ENCODE results near the gene HES7.
"Not testable (repeated sequence)": the region's sequence is repeated elsewhere in the genome, so short reads cannot be mapped to it uniquely, and the experiment has no call there.

The HES7 gene

DNA sequence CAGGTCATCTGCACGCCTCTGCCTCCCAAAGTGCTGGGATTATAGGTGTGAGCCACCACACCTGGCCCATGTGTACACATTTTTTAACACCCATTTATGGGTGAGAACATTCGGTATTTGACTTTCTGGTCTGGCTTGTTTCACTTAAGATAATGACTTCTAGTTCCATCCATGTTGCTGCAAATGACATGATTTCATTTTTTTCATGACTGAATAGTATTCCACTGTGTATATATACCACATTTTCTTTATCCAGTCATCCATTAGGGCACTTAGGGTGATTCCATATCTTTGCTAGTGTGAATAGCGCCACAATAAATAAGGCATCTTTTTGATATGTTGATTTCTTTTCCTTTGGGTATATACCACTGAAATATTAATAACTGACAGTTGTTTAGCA is 42.0 kb downstream of the HES7 start:
- peaks cover 5% of the 10 kb centered on the region for H3K4me1 ChIP-seq (ENCODE audit: insufficient read depth, low read length)
- peaks cover 17 to 56% of the 10 kb centered on the region in 2 donors for H3K27me3 ChIP-seq (ENCODE audit: control insufficient read depth in 1 of 2, insufficient read depth in 2 of 2, low read length in 2 of 2)
- H3K36me3 ChIP-seq (ENCODE audit: insufficient read depth, low read length) = no peaks in the 10 kb centered on the region
- no peaks in the 10 kb centered on the region for H3K9me3 ChIP-seq (ENCODE audit: low read length)
- no peak overlapping the region for H3K4me3 ChIP-seq (ENCODE audit: low read depth in 1 of 2, low read length in 2 of 2)
- no peak overlapping the region for H3K9ac ChIP-seq (ENCODE audit: low read length)
- H3K27ac ChIP-seq (ENCODE audit: low read depth, low read length) = no peak overlapping the region

DNA sequence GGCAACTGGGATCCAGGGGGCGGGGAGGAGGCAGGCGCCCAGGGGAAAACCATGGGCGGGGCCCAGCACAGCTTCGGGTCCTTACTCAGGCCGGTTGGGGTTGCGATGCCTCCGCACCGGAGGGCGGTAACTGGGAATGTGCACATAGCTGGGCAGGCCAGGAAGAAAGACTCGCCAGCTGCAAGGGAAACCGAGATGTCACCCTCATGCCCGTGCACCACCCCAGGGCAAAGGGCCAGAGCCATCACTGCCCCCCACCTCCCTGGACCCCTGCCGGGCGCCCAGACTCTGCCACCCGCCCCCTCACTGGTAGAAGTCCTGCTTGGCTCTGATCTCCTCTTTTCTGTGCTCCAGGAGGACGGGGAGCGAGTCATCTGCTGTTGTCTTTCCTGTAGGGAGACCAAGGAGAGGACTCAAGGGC is 43.1 kb downstream of the HES7 start:
- Histone ChIP-seq H3K27ac (ENCODE audit: low read depth, low read length) (no peak overlapping the region), H3K4me3 (ENCODE audit: low read depth in 1 of 2, low read length in 2 of 2) (no peak overlapping the region), H3K9me3 (ENCODE audit: low read length) (no peaks in the 10 kb centered on the region), H3K4me1 (ENCODE audit: insufficient read depth, low read length) (peaks cover 5% of the 10 kb centered on the region), H3K36me3 (ENCODE audit: insufficient read depth, low read length) (no peaks in the 10 kb centered on the region), H3K27me3 (ENCODE audit: control insufficient read depth in 1 of 2, insufficient read depth in 2 of 2, low read length in 2 of 2) (peaks cover 21 to 64% of the 10 kb centered on the region in 2 donors), H3K9ac (ENCODE audit: low read length) (no peak overlapping the region)

DNA sequence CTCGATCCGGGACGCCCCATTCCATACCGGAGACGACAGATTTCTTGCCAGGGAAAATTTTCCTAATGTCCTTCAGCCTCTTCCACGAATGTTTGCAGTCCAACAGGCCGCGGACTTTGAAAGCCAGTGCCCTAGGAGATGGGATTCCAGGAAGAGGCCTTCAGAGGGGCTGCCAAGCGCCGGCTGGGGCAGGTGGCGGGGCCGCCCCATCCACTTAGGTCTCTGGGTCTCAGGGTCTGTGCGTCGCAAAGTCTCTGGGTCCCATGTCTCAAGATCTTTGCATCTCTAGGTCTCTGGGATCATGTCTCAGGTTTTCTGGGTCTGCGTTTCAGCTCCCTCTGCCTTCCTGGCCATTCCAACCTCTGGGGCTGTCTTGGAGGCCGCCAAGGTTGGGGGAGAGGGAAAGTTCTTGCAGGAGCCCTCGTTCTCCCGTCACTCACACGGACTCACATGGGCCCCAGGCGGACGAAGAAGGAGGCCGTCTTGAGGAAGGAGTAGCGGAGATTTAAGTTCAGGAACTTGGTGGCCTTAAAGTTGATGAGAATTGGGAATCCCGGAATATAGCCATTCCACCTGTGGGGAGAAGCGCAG is 43.6 kb downstream of the HES7 start:
- Histone ChIP-seq H3K4me1 (ENCODE audit: insufficient read depth, low read length) (peaks cover 5% of the 10 kb centered on the region), H3K9ac (ENCODE audit: low read length) (no peak overlapping the region), H3K27me3 (ENCODE audit: control insufficient read depth in 1 of 2, insufficient read depth in 2 of 2, low read length in 2 of 2) (peaks cover 26 to 65% of the 10 kb centered on the region in 2 donors), H3K36me3 (ENCODE audit: insufficient read depth, low read length) (no peaks in the 10 kb centered on the region), H3K4me3 (ENCODE audit: low read depth in 1 of 2, low read length in 2 of 2) (peak overlapping the region in 1 of 2 donors; percentile 55), H3K9me3 (ENCODE audit: low read length) (no peaks in the 10 kb centered on the region), H3K27ac (ENCODE audit: low read depth, low read length) (no peak overlapping the region)

DNA sequence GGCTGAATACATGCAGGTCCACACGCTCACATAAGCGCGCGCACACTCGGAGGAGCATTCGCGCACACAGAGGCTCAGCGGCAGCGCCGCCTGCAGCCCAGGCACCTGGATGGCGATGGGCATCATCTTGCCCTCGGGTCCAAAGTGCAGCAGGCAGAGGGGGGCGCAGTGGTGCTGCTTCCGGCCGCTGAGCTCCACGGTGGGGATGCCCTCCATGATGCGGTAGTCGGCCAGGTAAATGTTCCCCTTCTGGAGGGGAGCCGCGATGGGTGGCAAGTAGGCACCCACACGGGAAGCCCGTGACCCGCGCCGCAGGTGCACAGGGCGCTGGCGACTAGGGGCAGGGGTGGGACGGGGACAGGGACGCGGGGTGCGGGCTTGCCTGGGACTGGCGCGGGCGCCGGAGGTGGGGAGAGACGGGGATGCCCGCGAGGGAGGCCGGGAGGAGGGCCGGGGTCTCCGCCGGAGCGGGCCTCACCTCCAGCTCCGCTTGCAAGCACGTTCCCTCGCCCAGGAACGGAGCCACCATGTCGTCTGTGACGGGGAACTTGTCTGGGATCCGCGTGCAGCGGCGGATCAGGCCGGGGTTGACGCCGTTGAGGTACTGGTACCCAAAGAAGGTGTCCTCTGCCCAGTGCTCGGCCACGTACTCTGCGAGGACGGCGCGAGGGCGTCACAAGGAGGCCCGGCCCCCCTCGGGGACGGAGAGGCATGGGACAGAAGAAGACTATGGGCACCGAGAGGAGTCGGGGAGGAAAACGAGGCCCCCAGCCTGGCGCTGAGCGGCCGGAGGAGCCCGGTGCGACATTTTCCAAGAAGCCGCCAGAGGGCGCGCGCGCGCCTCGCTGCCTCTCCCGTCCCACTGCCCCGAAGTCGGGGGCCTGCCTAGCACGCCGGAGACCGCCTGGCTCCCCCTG is 44.4 kb downstream of the HES7 start:
- Histone ChIP-seq H3K9me3 (ENCODE audit: low read length) (no peaks in the 10 kb centered on the region), H3K36me3 (ENCODE audit: insufficient read depth, low read length) (no peaks in the 10 kb centered on the region), H3K4me1 (ENCODE audit: insufficient read depth, low read length) (peaks cover 5% of the 10 kb centered on the region), H3K27ac (ENCODE audit: low read depth, low read length) (no peak overlapping the region), H3K27me3 (ENCODE audit: control insufficient read depth in 1 of 2, insufficient read depth in 2 of 2, low read length in 2 of 2) (peaks cover 34 to 70% of the 10 kb centered on the region in 2 donors), H3K9ac (ENCODE audit: low read length) (no peak overlapping the region), H3K4me3 (ENCODE audit: low read depth in 1 of 2, low read length in 2 of 2) (peak overlapping the region; percentile 42 to 55)

DNA sequence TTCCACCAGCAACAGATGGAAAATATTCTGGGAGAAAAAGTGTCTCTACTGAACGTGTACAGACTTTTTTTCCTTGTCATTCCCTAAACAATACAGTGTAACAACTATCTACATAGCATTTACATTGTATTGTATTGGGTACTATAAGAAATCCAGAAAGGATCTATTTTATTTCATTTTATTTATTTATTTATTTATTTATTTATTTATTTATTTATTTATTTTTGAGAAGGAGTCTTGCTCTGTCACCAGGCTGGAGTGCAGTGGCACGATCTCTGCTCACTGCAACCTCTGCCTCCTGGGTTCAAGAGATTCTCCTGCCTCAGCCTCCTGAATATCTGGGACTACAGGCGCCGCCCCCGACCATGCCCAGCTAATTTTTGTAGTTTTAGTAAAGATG is 46.0 kb downstream of the HES7 start:
- H3K4me3 ChIP-seq (ENCODE audit: low read depth in 1 of 2, low read length in 2 of 2); H3K9ac ChIP-seq (ENCODE audit: low read length); H3K36me3 ChIP-seq (ENCODE audit: insufficient read depth, low read length); H3K27ac ChIP-seq (ENCODE audit: low read depth, low read length); H3K9me3 ChIP-seq (ENCODE audit: low read length): not testable (repeated sequence)
- peaks cover 50 to 81% of the 10 kb centered on the region in 2 donors for H3K27me3 ChIP-seq (ENCODE audit: control insufficient read depth in 1 of 2, insufficient read depth in 2 of 2, low read length in 2 of 2)
- H3K4me1 ChIP-seq (ENCODE audit: insufficient read depth, low read length) = peaks cover 16% of the 10 kb centered on the region

DNA sequence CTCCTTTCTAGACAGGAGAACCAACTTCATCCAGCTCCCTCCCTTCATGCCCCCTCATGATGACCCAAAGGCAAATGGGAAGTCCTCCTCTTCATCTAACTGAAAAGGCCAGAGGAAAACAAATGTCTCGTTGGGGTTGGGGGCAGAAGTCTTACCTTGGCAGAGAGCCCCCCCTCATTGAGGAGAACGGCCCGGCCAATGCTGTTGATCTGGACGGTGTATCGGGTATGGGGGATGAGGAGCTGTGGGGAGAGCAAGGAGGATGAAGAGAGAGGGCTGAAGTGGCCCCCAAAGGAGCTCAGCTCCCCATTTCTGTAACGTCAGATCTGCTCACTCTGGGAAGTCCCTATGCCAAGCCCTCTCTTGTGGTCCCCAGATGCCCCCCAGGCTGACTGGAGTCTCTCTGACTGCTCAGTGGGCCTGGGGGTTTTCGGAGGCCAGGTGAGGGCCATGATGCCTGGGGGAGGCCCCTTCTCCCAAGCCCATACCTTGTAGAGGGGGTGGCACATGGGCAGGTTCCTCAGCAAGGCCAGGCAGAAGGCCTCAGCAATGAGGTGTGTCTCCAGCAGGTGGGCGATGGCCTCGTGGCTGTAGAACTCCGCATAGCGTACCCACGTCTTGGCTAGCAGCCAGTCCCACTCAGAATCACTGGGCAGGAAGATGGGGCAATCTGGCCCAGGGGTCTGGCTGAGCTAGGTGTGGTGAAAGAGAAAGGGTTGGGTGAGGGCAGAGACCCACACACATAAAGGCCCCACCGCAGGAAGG is 47.2 kb downstream of the HES7 start:
- Histone ChIP-seq H3K27me3 (ENCODE audit: control insufficient read depth in 1 of 2, insufficient read depth in 2 of 2, low read length in 2 of 2) (peaks cover 58 to 94% of the 10 kb centered on the region in 2 donors), H3K4me1 (ENCODE audit: insufficient read depth, low read length) (peaks cover 19% of the 10 kb centered on the region), H3K9me3 (ENCODE audit: low read length) (no peaks in the 10 kb centered on the region), H3K27ac (ENCODE audit: low read depth, low read length) (no peak overlapping the region), H3K4me3 (ENCODE audit: low read depth in 1 of 2, low read length in 2 of 2) (no peak overlapping the region), H3K9ac (ENCODE audit: low read length) (no peak overlapping the region), H3K36me3 (ENCODE audit: insufficient read depth, low read length) (no peaks in the 10 kb centered on the region)

DNA sequence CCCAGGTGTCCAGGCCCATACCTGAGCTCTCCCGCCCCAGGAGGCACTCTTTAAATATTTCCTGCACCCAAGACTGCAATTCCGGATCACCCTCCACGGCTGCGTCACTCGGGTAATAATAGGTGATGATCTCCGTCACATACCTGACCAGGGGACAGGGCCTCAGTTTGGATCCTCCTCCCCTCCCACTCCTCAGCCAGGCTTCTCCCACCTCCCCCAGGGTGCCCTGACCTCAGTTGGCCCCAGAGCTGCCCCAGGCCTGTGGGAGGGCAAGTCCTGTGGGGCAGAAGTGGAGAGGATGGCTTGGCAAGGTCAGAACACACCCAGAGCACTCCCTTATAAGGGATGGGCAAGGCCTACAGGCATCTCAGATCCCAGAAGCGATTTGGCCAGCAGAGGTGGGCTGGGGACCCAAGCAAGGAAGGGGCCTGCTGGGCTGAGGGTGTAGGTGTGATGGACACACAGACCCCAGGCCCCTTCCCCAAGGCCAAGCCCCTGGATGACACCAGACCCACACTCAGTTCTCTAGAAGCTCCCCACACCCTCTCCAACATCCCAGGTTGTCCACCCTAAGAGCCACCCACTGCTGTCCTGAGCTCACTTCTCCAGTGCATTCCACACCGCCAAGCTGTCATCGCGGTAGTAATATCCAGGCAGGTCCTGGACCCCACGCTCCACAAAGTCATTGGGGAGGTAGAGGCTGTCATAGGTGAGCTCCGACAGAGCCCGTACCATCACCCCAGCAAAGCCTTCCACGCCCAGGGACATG is 48.1 kb downstream of the HES7 start:
- H3K4me3 ChIP-seq (ENCODE audit: low read depth in 1 of 2, low read length in 2 of 2) = no peak overlapping the region
- H3K27ac ChIP-seq (ENCODE audit: low read depth, low read length) = no peak overlapping the region
- H3K27me3 ChIP-seq (ENCODE audit: control insufficient read depth in 1 of 2, insufficient read depth in 2 of 2, low read length in 2 of 2) = peaks cover 59 to 91% of the 10 kb centered on the region in 2 donors
- H3K36me3 ChIP-seq (ENCODE audit: insufficient read depth, low read length) = no peaks in the 10 kb centered on the region
- H3K4me1 ChIP-seq (ENCODE audit: insufficient read depth, low read length) = peaks cover 19% of the 10 kb centered on the region
- no peaks in the 10 kb centered on the region for H3K9me3 ChIP-seq (ENCODE audit: low read length)
- no peak overlapping the region for H3K9ac ChIP-seq (ENCODE audit: low read length)

GRCh38 chr17:8075081-8075480 is 48.8 kb downstream of the HES7 start:
- no peak overlapping the region for H3K4me3 ChIP-seq (ENCODE audit: low read depth in 1 of 2, low read length in 2 of 2)
- no peak overlapping the region for H3K9ac ChIP-seq (ENCODE audit: low read length)
- no peaks in the 10 kb centered on the region for H3K9me3 ChIP-seq (ENCODE audit: low read length)
- peaks cover 16% of the 10 kb centered on the region for H3K4me1 ChIP-seq (ENCODE audit: insufficient read depth, low read length)
- H3K36me3 ChIP-seq (ENCODE audit: insufficient read depth, low read length) = no peaks in the 10 kb centered on the region
- peaks cover 53 to 84% of the 10 kb centered on the region in 2 donors for H3K27me3 ChIP-seq (ENCODE audit: control insufficient read depth in 1 of 2, insufficient read depth in 2 of 2, low read length in 2 of 2)
- H3K27ac ChIP-seq (ENCODE audit: low read depth, low read length) = no peak overlapping the region

DNA sequence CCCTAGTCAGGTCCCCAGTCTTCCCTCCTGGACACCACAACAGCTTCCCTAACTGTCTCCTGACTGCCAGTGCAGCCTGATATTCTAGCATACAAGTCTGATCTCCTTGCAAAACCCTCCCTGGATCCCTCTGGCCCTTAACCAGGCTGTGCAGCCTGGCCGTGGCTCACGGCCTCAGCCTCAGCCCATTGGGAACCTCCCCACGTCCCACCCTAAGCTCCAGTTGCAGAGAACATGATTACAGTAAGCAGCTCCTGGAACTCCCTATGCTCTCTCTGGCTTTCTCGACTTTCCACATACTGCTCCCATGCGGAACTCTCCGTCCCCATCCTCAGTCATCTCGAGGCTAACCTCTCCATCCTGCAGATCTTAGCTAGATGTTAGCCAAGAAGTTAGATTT is 49.4 kb downstream of the HES7 start:
- peaks cover 53 to 81% of the 10 kb centered on the region in 2 donors for H3K27me3 ChIP-seq (ENCODE audit: control insufficient read depth in 1 of 2, insufficient read depth in 2 of 2, low read length in 2 of 2)
- no peaks in the 10 kb centered on the region for H3K36me3 ChIP-seq (ENCODE audit: insufficient read depth, low read length)
- H3K27ac ChIP-seq (ENCODE audit: low read depth, low read length) = no peak overlapping the region
- peaks cover 15% of the 10 kb centered on the region for H3K4me1 ChIP-seq (ENCODE audit: insufficient read depth, low read length)
- no peaks in the 10 kb centered on the region for H3K9me3 ChIP-seq (ENCODE audit: low read length)
- no peak overlapping the region for H3K4me3 ChIP-seq (ENCODE audit: low read depth in 1 of 2, low read length in 2 of 2)
- H3K9ac ChIP-seq (ENCODE audit: low read length) = no peak overlapping the region

DNA sequence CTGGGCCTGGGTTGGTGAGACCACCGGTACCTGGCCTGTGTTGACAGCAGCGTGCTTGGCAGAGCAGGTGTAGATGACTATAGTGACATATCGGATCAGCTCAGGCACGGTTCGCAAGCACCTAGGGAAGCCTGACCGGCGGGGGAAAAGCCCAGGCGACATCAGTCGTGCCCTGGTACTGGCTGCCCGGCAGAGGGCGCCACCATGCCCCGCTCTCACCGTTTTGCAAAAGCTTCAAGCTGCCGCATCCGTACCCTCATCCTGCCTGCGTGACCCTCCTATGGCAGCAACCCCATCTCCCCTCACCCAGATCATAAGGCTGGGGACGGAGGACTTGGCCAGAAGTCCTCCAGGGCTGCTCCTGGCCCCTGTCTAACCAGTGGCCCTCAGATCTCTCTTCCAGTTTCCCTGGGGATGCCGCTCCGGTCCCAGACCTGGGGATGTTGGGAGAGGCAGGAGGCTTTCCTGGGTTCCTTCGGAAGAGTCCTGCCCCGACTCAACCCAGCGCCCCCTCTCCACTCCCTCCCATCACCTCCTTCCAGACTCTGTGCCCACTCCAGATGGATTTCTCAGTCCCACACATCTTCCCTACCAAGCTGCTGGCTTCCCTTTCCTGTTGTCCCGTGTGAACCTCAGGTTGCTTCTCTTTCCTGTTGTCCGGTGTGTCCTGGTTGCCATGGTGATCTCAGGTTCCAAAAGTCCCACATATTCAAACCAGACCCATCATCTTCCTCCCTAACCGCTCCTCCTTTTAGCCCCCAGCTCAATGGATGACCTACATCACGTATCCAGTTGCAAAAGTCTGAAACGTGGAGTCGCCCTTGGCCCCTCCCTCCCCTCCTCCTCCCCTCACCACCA is 50.0 kb downstream of the HES7 start:
- H3K9ac ChIP-seq (ENCODE audit: low read length) = no peak overlapping the region
- H3K4me1 ChIP-seq (ENCODE audit: insufficient read depth, low read length) = peaks cover 15% of the 10 kb centered on the region

More for the DNA sequence above, 50.0 kb downstream of the HES7 start:
- Histone ChIP-seq H3K4me3 (ENCODE audit: low read depth in 1 of 2, low read length in 2 of 2) (no peak overlapping the region), H3K9me3 (ENCODE audit: low read length) (no peaks in the 10 kb centered on the region), H3K27ac (ENCODE audit: low read depth, low read length) (no peak overlapping the region), H3K36me3 (ENCODE audit: insufficient read depth, low read length) (no peaks in the 10 kb centered on the region), H3K27me3 (ENCODE audit: control insufficient read depth in 1 of 2, insufficient read depth in 2 of 2, low read length in 2 of 2) (peaks cover 53 to 74% of the 10 kb centered on the region in 2 donors)
